HCT116 (cell line): ENCODE results near the gene GLI3. TPM values are rescaled to one million over a fixed set of nuclear protein-coding genes. Genes with fewer than 3 reads are reported as not detected.

Experiments
- ATAC-seq: fragments of 200-7000 bp; cut with Tn5 transposase; 2 replicates; pipeline ENCODE4 v1.9.1; 2020; ENCODE audit warnings: mild to moderate bottlenecking, moderate library complexity
- BruUV-seq: library from RNA; stranded (reverse); fragments of 400-500 nt; replicated peaks from 2 replicates; lab custom pipeline; 2021; lab: Mats Ljungman, UMichigan
- CTCF ChIA-PET: fragments of 300-600 bp; sonication (Branson Sonifier 250); formaldehyde crosslinking; loops from one replicate; lab custom pipeline; 2021; ENCODE audit warnings: antibody characterized with exemption; lab: Charles Lee
- POLR2A ChIA-PET: fragments of 300-600, 350-600 bp; sonication (Branson Sonifier 250); formaldehyde crosslinking; loops from one replicate; lab custom pipeline; 2021; ENCODE audit warnings: antibody characterized with exemption; lab: Charles Lee
- RAD21 ChIA-PET, 2 experiments: fragments of 300-600 bp; sonication (Branson Sonifier 250); formaldehyde crosslinking; loops; one replicate each; lab custom pipeline; 2023; ENCODE audit warnings: low total read pairs in 2 of 2; ENCODE audit not compliant: uncharacterized antibody in 2 of 2, unreplicated experiment in 2 of 2, low non-redundant PET in 1 of 2; lab: Charles Lee
- DNase-seq: peaks from one replicate; pipeline ENCODE4 v3.0.0-alpha.2; 2010; ENCODE audit warnings: low read depth, low spot score
- H2AFZ ChIP-seq: fragments of 200-600 bp; shearing (Covaris generic), sonication (generic); 2 replicates; pipeline ENCODE4 v1.6.1; 2017; ENCODE audit warnings: low read depth, mixed run types, mixed read lengths, antibody characterized with exemption, low read length; ENCODE audit not compliant: poor library complexity, severe bottlenecking
- H3K27ac ChIP-seq: 2 replicates; pipeline ENCODE4 v1.5.1; 2012; ENCODE audit warnings: low read depth, low read length
- H3K27me3 ChIP-seq: fragments of 200-600 bp; sonication (generic); 2 replicates; pipeline ENCODE4 v1.6.1; 2016; ENCODE audit warnings: mixed run types, low read length, mixed read lengths; ENCODE audit not compliant: insufficient read depth
- H3K36me3 ChIP-seq, 2 experiments: fragments of 200-500 bp in 1 of 2; fragments of 200-600 bp in 1 of 2; sonication (Bioruptor generic) in 1 of 2; sonication (generic) in 1 of 2; 2 replicates each; pipeline versions ENCODE4 v1.5.1 to v1.6.1; 2014 to 2016; ENCODE audit warnings: low read length in 2 of 2, inconsistent platforms in 1 of 2, mixed read lengths in 1 of 2, mixed run types in 1 of 2; ENCODE audit not compliant: insufficient read depth in 2 of 2, control insufficient read depth in 1 of 2
- H3K4me1 ChIP-seq, 2 experiments: fragments of 200-600 bp in 1 of 2; sonication (generic) in 1 of 2; 2 replicates each; pipeline versions ENCODE4 v1.5.1 to v1.6.1; 2012 to 2017; ENCODE audit warnings: low read length in 2 of 2, inconsistent platforms in 1 of 2, mild to moderate bottlenecking in 1 of 2, mixed read lengths in 1 of 2, mixed run types in 1 of 2, moderate library complexity in 1 of 2; ENCODE audit not compliant: insufficient read depth in 2 of 2, control insufficient read depth in 1 of 2
- H3K4me2 ChIP-seq: fragments of 200-600 bp; sonication (generic); 2 replicates; pipeline ENCODE4 v1.6.1; 2017; ENCODE audit warnings: mixed run types, low read length, mixed read lengths
- H3K4me3 ChIP-seq, 2 experiments: fragments of 200-600 bp in 1 of 2; sonication (generic) in 1 of 2; replicated peaks in 1 of 2; 2 replicates each; pipeline ENCODE4 v1.5.1; 2011 to 2016; ENCODE audit warnings: low read length in 2 of 2, control low read depth in 1 of 2, low read depth in 1 of 2, mild to moderate bottlenecking in 1 of 2, mixed read lengths in 1 of 2, mixed run types in 1 of 2
- H3K79me2 ChIP-seq: fragments of 200-600 bp; sonication (generic); 2 replicates; pipeline ENCODE4 v1.6.1; 2017; ENCODE audit warnings: mild to moderate bottlenecking, mixed run types, low read length, moderate library complexity, mixed read lengths; ENCODE audit not compliant: insufficient read depth
- H3K9ac ChIP-seq: fragments of 200-600 bp; sonication (generic); 2 replicates; pipeline ENCODE4 v1.6.1; 2016; ENCODE audit warnings: low read length, mixed read lengths
- H3K9me2 ChIP-seq: fragments of 200-600 bp; sonication (generic), shearing (Covaris generic); 2 replicates; pipeline ENCODE4 v1.6.1; 2017; ENCODE audit warnings: mixed run types, mild to moderate bottlenecking, moderate library complexity; ENCODE audit not compliant: insufficient read depth
- H3K9me3 ChIP-seq, 2 experiments: fragments of 200-500 bp in 1 of 2; fragments of 200-600 bp in 1 of 2; sonication (Bioruptor generic) in 1 of 2; sonication (generic) in 1 of 2; 2 replicates each; pipeline ENCODE4 v1.6.1; 2014 to 2017; ENCODE audit warnings: low read length in 2 of 2, mixed read lengths in 2 of 2, inconsistent platforms in 1 of 2, low read depth in 1 of 2, mild to moderate bottlenecking in 1 of 2, mixed run types in 1 of 2, moderate library complexity in 1 of 2; ENCODE audit not compliant: control insufficient read depth in 1 of 2, insufficient read depth in 1 of 2
- H4K20me1 ChIP-seq: fragments of 200-600 bp; sonication (generic), shearing (Covaris generic); 2 replicates; pipeline ENCODE4 v1.6.1; 2017; ENCODE audit warnings: mixed run types, mild to moderate bottlenecking, moderate library complexity; ENCODE audit not compliant: insufficient read depth
- CBX3 ChIP-seq: IDR thresholded peaks from 2 replicates; pipeline ENCODE4 v1.6.1; 2012; ENCODE audit warnings: low read depth
- EGR1 ChIP-seq: IDR thresholded peaks from 2 replicates; pipeline ENCODE4 v1.6.1; 2012; ENCODE audit warnings: low read depth
- ELF1 ChIP-seq: IDR thresholded peaks from 2 replicates; pipeline ENCODE4 v1.6.1; 2012; ENCODE audit warnings: low read depth, borderline replicate concordance
- EZH2 ChIP-seq: fragments of 200-600 bp; sonication (generic); IDR thresholded peaks from 2 replicates; pipeline ENCODE4 v1.6.1; 2017; ENCODE audit warnings: antibody characterized with exemption, mixed run types
- EZH2phosphoT487 ChIP-seq: fragments of 200-600 bp; IDR thresholded peaks from 2 replicates; pipeline ENCODE4 v1.6.1; 2018; ENCODE audit warnings: antibody characterized with exemption, borderline replicate concordance
- FOSL1 ChIP-seq: IDR thresholded peaks from 2 replicates; pipeline ENCODE4 v1.6.1; 2012; ENCODE audit warnings: low read depth
- POLR2AphosphoS5 ChIP-seq: IDR thresholded peaks from 2 replicates; pipeline ENCODE4 v1.6.1; 2011; ENCODE audit warnings: mild to moderate bottlenecking, low read depth, low read length, moderate library complexity
- REST ChIP-seq: IDR thresholded peaks from 2 replicates; pipeline ENCODE4 v1.6.1; 2012; ENCODE audit warnings: low read depth
- SIN3A ChIP-seq: IDR thresholded peaks from 2 replicates; pipeline ENCODE4 v1.6.1; 2012; ENCODE audit warnings: low read depth
- SRF ChIP-seq: IDR thresholded peaks from 2 replicates; pipeline ENCODE4 v1.6.1; 2012; ENCODE audit warnings: low read depth
- TCF7L2 ChIP-seq: IDR thresholded peaks from 2 replicates; pipeline ENCODE4 v1.7.0; 2011; ENCODE audit warnings: borderline replicate concordance, inconsistent platforms; ENCODE audit not compliant: insufficient read depth, insufficient read length; ENCODE audit errors: extremely low read depth
- ZFX ChIP-seq: fragments of 450-650 bp; IDR thresholded peaks from 2 replicates; pipeline ENCODE4 v1.6.1; 2017
- intact Hi-C: fragments of 100-400 bp; cut with micrococcal nuclease; formaldehyde crosslinking; loops from 2 replicates; pipeline ENCODE4 v1.10.0; 2022
- total RNA-seq: library from RNA; stranded (reverse); gene quantifications from one replicate; pipeline ENCODE4 v1.2.1, GENCODE V29; 2021; ENCODE audit not compliant: unreplicated experiment
- TF ChIP-seq, protein P1 (sequence below): IDR thresholded peaks from 2 replicates; pipeline ENCODE4 v1.6.1; 2011; ENCODE audit warnings: mild to moderate bottlenecking, low read length, moderate library complexity; ENCODE audit not compliant: insufficient replicate concordance; ENCODE audit errors: extremely low read depth
- TF ChIP-seq, protein P2 (sequence below), 3 experiments: fragments of 200-600 bp in 1 of 3; sonication (generic) in 1 of 3; IDR thresholded peaks in 2 of 3; conservative IDR thresholded peaks in 1 of 3; 2 replicates each; pipeline ENCODE4 v1.5.1; 2012 to 2017; ENCODE audit warnings: low read depth in 2 of 3, low read length in 2 of 3, antibody characterized with exemption in 1 of 3, borderline replicate concordance in 1 of 3, control low read depth in 1 of 3, mild to moderate bottlenecking in 1 of 3, mixed read lengths in 1 of 3, mixed run types in 1 of 3, moderate library complexity in 1 of 3; ENCODE audit not compliant: insufficient read depth in 1 of 3
- TF ChIP-seq, protein P3 (sequence below): IDR thresholded peaks from 2 replicates; pipeline ENCODE4 v1.6.1; 2012

The GLI3 gene
- total RNA-seq, 1 experiment from 2014 or later, result 0.07 TPM

- no peak for TF ChIP-seq ZFX
- TF ChIP-seq CBX3, result no peak
- TF ChIP-seq, protein P1, sequence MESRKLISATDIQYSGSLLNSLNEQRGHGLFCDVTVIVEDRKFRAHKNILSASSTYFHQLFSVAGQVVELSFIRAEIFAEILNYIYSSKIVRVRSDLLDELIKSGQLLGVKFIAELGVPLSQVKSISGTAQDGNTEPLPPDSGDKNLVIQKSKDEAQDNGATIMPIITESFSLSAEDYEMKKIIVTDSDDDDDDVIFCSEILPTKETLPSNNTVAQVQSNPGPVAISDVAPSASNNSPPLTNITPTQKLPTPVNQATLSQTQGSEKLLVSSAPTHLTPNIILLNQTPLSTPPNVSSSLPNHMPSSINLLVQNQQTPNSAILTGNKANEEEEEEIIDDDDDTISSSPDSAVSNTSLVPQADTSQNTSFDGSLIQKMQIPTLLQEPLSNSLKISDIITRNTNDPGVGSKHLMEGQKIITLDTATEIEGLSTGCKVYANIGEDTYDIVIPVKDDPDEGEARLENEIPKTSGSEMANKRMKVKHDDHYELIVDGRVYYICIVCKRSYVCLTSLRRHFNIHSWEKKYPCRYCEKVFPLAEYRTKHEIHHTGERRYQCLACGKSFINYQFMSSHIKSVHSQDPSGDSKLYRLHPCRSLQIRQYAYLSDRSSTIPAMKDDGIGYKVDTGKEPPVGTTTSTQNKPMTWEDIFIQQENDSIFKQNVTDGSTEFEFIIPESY, result no peak
- no peak for TF ChIP-seq SIN3A
- TF ChIP-seq ELF1, result no peak
- no peak for TF ChIP-seq SRF
- TF ChIP-seq EZH2, result no peak
These were observed 22.8 kb downstream of the GLI3 start (continued) for GRCh38 chr7:42214060-42214679.

- POLR2A ChIA-PET, result no interaction called here
- TF ChIP-seq EGR1, result no peak
- TF ChIP-seq, protein P2, sequence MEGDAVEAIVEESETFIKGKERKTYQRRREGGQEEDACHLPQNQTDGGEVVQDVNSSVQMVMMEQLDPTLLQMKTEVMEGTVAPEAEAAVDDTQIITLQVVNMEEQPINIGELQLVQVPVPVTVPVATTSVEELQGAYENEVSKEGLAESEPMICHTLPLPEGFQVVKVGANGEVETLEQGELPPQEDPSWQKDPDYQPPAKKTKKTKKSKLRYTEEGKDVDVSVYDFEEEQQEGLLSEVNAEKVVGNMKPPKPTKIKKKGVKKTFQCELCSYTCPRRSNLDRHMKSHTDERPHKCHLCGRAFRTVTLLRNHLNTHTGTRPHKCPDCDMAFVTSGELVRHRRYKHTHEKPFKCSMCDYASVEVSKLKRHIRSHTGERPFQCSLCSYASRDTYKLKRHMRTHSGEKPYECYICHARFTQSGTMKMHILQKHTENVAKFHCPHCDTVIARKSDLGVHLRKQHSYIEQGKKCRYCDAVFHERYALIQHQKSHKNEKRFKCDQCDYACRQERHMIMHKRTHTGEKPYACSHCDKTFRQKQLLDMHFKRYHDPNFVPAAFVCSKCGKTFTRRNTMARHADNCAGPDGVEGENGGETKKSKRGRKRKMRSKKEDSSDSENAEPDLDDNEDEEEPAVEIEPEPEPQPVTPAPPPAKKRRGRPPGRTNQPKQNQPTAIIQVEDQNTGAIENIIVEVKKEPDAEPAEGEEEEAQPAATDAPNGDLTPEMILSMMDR (IDR thresholded peaks at IDR 0.05 in 2 of 3, conservative IDR thresholded peaks at IDR 0.05 in 1 of 3; ENCODE audit: borderline replicate concordance in 1 of 3, insufficient read depth in 1 of 3, low read depth in 2 of 3, low read length in 2 of 3), result no peak
- no peak for TF ChIP-seq SRF
- TF ChIP-seq REST, result no peak
- TF ChIP-seq, protein P3, sequence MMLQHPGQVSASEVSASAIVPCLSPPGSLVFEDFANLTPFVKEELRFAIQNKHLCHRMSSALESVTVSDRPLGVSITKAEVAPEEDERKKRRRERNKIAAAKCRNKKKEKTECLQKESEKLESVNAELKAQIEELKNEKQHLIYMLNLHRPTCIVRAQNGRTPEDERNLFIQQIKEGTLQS, result no peak
- no peak for TF ChIP-seq POLR2AphosphoS5
- no peak for TF ChIP-seq FOSL1
- no peak for TF ChIP-seq TCF7L2
- TF ChIP-seq, protein P1, result no peak
- no peak for TF ChIP-seq EZH2phosphoT487
- no peak for TF ChIP-seq ZFX
These were observed 23.9 kb downstream of the GLI3 start for GRCh38 chr7:42213093-42213492.

More at GRCh38 chr7:42213093-42213492, 23.9 kb downstream of the GLI3 start:
- H4K20me1 ChIP-seq, result no peaks in the 10 kb centered on the region
- ChIA-PET CTCF (no interaction called here), RAD21 (no interaction called here)
- H3K4me2 ChIP-seq, result no peak overlapping the region
- H3K9me2 ChIP-seq, result no peaks in the 10 kb centered on the region
- H3K27ac ChIP-seq, result no peak overlapping the region
- H2AFZ ChIP-seq, result no peak overlapping the region
- DNase-seq (no peak), ATAC-seq (no peak)
- no peaks in the 10 kb centered on the region for H3K27me3 ChIP-seq
- H3K4me1 ChIP-seq, result no peaks in the 10 kb centered on the region
- no peak overlapping the region for H3K4me3 ChIP-seq
- intact Hi-C loops, result no loop called here
- no peaks in the 10 kb centered on the region for H3K79me2 ChIP-seq
- no peaks in the 10 kb centered on the region for H3K9me3 ChIP-seq
- BruUV-seq, result no TSS peak
- no peaks in the 10 kb centered on the region for H3K36me3 ChIP-seq
- H3K9ac ChIP-seq, result no peak overlapping the region
